MG63 (cell line): ENCODE data around the gene MAP4K5. TPM values are rescaled to one million over a fixed set of nuclear protein-coding genes. Genes with fewer than 3 reads are reported as not detected.

Experiments
- DNase-seq: peaks from one replicate; pipeline ENCODE4 v3.0.0-alpha.2; 2020
- H3K27me3 ChIP-seq: fragments of 250-450 bp; sonication (Bioruptor Pico); 2 replicates; pipeline ENCODE4 v1.5.1; 2020; ENCODE audit warnings: mild to moderate bottlenecking, moderate library complexity
- H3K36me3 ChIP-seq: fragments of 250-450 bp; sonication (Bioruptor Pico); 2 replicates; pipeline ENCODE4 v1.5.1; 2020; ENCODE audit warnings: mild to moderate bottlenecking, moderate library complexity
- H3K4me3 ChIP-seq: fragments of 250-450 bp; sonication (Bioruptor Pico); 2 replicates; pipeline ENCODE4 v1.5.1; 2020; ENCODE audit warnings: mild to moderate bottlenecking, moderate library complexity
- H3K9me3 ChIP-seq: fragments of 250-450 bp; sonication (Bioruptor Pico); 2 replicates; pipeline ENCODE4 v1.5.1; 2020; ENCODE audit warnings: mild to moderate bottlenecking, moderate library complexity
- total RNA-seq: library from RNA; depleted of rRNA; stranded (reverse); fragments of >200 nt; shearing (Covaris generic); gene quantifications from 2 replicates; pipeline ENCODE4 v1.2.3, GENCODE V29; 2014; ENCODE audit warnings: low replicate concordance

The MAP4K5 gene
- total RNA-seq, 1 experiment from 2014 or later, result 26.3 TPM

- Histone ChIP-seq H3K9me3 (no peaks in the 10 kb centered on the region), H3K27me3 (no peaks in the 10 kb centered on the region), H3K36me3 (no peaks in the 10 kb centered on the region), H3K4me3 (no peak overlapping the region)
- peak; percentile 73 for DNase-seq
Measured at GRCh38 chr14:50399251-50400032, 132.9 kb downstream of the MAP4K5 start.

GRCh38 chr14:50398189-50398580 is 134.2 kb downstream of the MAP4K5 start:
- Histone ChIP-seq H3K27me3 (no peaks in the 10 kb centered on the region), H3K4me3 (no peak overlapping the region), H3K36me3 (no peaks in the 10 kb centered on the region), H3K9me3 (no peaks in the 10 kb centered on the region)
- DNase-seq, result no peak

GRCh38 chr14:50397390-50398188 is 134.8 kb downstream of the MAP4K5 start:
- H3K4me3 ChIP-seq, result peak overlapping the region; percentile 66
- no peaks in the 10 kb centered on the region for H3K36me3 ChIP-seq
- no peaks in the 10 kb centered on the region for H3K27me3 ChIP-seq
- H3K9me3 ChIP-seq, result no peaks in the 10 kb centered on the region
- DNase-seq, result peak; percentile 72

- no peaks in the 10 kb centered on the region for H3K36me3 ChIP-seq
- DNase-seq, result peak; percentile 75
Measured at GRCh38 chr14:50396631-50397389, 135.6 kb downstream of the MAP4K5 start, which contains the start of gene CDKL1. Gene CDKL1, minus strand, starts transcription at chr14:50396881. Its CDS starts 1,013 bp downstream, at chr14:50395868.

GRCh38 chr14:50395448-50395847 is 136.9 kb downstream of the MAP4K5 start:
- Histone ChIP-seq H3K36me3 (no peaks in the 10 kb centered on the region), H3K9me3 (no peaks in the 10 kb centered on the region), H3K27me3 (no peaks in the 10 kb centered on the region), H3K4me3 (peak overlapping the region; percentile 66)
- peak; percentile 44 for DNase-seq

More at GRCh38 chr14:50396631-50397389, 135.6 kb downstream of the MAP4K5 start, which contains the start of gene CDKL1:
- Histone ChIP-seq H3K9me3 (no peaks in the 10 kb centered on the region), H3K4me3 (peak within 1 kb of the TSS; percentile 66), H3K27me3 (no peaks in the 10 kb centered on the region)

DNA sequence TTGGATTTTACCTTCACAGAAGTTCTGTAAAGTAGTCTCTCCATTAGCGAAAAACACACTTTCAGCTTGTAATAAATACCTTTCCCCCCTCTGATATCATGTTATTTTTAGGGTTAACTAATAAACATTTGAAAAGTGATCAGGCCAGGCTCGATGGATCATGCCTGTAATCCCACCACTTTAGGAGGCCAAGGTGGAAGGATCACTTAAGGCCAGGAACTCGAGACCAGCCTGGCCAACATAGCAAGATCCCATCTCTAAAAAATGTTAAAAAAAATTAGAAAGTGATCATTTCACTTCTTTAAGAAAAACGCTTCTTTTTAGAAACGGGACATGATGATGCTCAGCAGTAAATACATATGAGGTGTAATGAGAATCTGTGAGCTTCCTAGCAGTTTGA is 137.7 kb downstream of the MAP4K5 start:
- no peak for DNase-seq
- H3K9me3 ChIP-seq, result no peaks in the 10 kb centered on the region
- no peaks in the 10 kb centered on the region for H3K36me3 ChIP-seq
- H3K4me3 ChIP-seq, result peak overlapping the region; percentile 66
- no peaks in the 10 kb centered on the region for H3K27me3 ChIP-seq

DNA sequence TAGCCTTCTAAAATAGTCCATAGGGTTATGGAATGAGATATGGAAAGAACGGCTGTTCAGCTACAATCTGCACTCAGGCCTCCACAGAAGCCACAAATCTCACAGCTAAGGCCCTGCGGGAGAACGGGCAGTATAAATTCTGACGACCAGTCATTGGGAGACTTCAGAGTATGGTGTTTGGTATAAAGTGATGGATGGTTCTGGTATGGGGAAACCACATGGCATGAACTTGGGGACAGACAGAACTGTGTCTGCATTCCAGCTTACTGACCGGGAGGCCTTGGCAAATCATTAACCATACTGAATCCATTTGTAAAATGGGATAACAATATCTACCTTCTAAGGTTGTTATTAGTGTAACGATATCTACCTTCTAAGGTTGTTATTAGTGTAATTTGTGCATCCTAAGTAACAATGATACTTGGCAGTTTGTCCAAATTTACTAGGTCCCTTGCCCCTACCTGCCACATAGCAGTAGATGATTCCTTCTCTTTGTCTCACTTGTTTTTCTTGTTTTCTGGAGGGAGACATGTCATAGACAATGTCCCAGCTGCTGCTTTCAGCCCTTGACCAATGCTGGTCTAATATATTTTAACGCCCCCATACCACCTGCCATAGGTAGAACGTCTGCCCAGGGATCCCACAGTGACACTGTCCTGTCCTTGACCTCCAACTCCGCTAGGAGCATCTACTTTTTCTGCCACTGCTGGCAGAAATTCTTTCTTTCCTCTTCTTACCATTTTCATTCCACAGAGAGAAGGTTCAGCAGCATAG is 142.5 kb downstream of the MAP4K5 start:
- Histone ChIP-seq H3K36me3 (no peaks in the 10 kb centered on the region), H3K4me3 (no peak overlapping the region), H3K27me3 (no peaks in the 10 kb centered on the region)

DNA sequence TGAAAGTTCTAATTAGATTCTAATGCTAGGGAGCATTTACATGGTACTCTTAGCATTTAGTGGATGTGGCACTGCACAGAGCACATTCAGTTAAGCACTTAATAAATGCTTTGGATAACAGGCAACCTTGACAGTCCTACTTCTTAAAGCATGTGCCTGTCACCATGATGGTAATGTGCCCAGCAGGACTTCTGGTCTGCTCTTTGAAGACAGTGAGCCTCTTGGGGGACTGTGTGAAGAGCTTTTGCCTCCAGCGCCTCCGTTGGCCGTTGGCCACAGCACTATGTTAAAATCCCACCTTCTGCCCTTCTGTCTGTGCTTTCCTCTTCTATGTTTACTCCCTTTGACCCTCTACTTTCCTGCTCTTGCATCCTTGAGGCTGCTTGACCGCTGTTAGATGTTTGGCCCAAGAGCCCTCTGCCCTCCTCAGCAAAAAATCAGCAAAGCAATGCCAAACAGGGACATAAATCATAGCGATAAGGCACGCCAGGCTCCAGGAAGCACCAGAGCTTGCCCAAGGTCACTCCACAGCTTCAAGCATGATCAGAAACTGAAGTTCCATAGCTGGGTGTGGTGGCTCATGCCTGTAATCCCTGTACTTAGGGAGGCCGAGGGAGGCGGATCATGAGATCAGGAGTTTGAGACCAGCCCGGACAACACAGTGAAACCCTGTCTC is 144.0 kb downstream of the MAP4K5 start:
- Histone ChIP-seq H3K36me3 (no peaks in the 10 kb centered on the region), H3K27me3 (no peaks in the 10 kb centered on the region), H3K9me3 (no peaks in the 10 kb centered on the region), H3K4me3 (no peak overlapping the region)
- no peak for DNase-seq

More for the DNA sequence above, 142.5 kb downstream of the MAP4K5 start:
- H3K9me3 ChIP-seq, result no peaks in the 10 kb centered on the region
- no peak for DNase-seq

DNA sequence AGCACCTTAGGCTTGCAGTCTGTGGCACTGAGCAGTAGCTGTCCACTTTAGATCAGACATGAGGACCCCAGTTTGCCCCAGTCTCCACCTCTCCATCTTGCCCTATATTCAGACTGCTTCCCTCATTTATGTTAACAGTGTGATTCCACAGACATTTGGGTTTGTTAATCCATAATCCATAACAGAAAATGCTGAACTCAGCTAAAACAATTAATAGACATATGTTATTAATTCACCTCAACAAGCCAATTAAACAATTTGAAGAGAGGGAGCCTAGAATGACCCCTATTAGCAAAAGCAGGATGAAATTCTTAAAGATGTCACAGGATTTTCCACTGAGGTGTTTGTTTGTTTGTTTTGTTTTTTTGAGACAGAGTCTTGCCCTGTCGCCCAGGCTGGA is 144.8 kb downstream of the MAP4K5 start:
- Histone ChIP-seq H3K36me3 (no peaks in the 10 kb centered on the region), H3K9me3 (no peaks in the 10 kb centered on the region), H3K27me3 (no peaks in the 10 kb centered on the region), H3K4me3 (no peak overlapping the region)
- DNase-seq, result no peak

GRCh38 chr14:50383618-50384225 is 148.6 kb downstream of the MAP4K5 start:
- H3K36me3 ChIP-seq, result no peaks in the 10 kb centered on the region
- H3K9me3 ChIP-seq, result no peaks in the 10 kb centered on the region
- no peaks in the 10 kb centered on the region for H3K27me3 ChIP-seq
- no peak overlapping the region for H3K4me3 ChIP-seq
- DNase-seq, result no peak

GRCh38 chr14:50381823-50382287 is 150.5 kb downstream of the MAP4K5 start:
- Histone ChIP-seq H3K27me3 (no peaks in the 10 kb centered on the region), H3K4me3 (no peak overlapping the region), H3K9me3 (no peaks in the 10 kb centered on the region), H3K36me3 (no peaks in the 10 kb centered on the region)
- no peak for DNase-seq

DNA sequence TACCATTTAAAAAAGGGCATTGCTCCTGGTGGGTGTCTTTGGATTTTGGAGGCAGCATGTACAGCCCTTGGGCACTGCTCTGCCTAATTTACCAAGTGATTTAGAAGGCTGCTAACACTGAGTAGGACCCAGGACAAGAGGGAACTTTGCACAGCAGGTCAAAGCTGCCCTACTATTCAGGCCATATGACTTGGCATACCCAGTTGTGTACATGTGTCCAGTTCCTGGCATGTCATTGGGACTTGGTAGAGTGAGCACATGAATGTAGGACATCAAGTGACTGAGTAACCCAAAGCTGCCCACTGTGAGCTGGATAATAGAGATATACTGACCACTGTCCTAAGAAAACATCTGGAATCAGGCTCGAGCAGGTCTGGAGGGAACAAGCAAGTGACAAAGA is 151.4 kb downstream of the MAP4K5 start:
- no peak for DNase-seq
- Histone ChIP-seq H3K36me3 (no peaks in the 10 kb centered on the region), H3K4me3 (no peak overlapping the region), H3K27me3 (no peaks in the 10 kb centered on the region), H3K9me3 (no peaks in the 10 kb centered on the region)

GRCh38 chr14:50380455-50380854 is 151.9 kb downstream of the MAP4K5 start:
- Histone ChIP-seq H3K27me3 (no peaks in the 10 kb centered on the region), H3K4me3 (no peak overlapping the region), H3K9me3 (no peaks in the 10 kb centered on the region), H3K36me3 (no peaks in the 10 kb centered on the region)
- no peak for DNase-seq

DNA sequence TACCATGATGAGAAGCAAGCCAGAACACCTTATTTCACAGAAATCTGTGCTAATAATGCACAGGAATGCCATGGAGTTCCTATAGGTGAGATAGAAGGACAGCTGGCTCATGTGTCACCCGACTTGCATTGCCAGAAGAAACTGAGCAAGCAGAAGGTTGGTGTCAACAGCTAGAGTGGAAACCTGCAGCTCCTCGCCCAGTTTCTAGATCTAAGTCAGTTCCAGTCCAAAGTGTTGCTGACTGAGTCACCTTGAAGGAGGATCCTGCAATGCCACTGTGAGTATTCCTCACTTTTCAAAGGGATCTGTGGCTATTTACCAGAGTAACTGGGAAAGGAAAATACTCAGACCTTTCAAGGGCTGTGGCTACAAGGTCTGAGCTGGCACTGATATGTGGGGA is 152.8 kb downstream of the MAP4K5 start:
- Histone ChIP-seq H3K27me3 (no peaks in the 10 kb centered on the region), H3K9me3 (no peaks in the 10 kb centered on the region), H3K36me3 (no peaks in the 10 kb centered on the region), H3K4me3 (no peak overlapping the region)
- no peak for DNase-seq

- no peaks in the 10 kb centered on the region for H3K9me3 ChIP-seq
- DNase-seq, result no peak
- H3K27me3 ChIP-seq, result no peaks in the 10 kb centered on the region
- no peaks in the 10 kb centered on the region for H3K36me3 ChIP-seq
- H3K4me3 ChIP-seq, result no peak overlapping the region
Measured at GRCh38 chr14:50377550-50378085, 154.8 kb downstream of the MAP4K5 start.
